Breast epithelium (tissue), 4 donors: Measurements from ENCODE around the gene EGLN1. TPM values are rescaled to one million over a fixed set of nuclear protein-coding genes. Genes with fewer than 3 reads are reported as not detected.

Experiments used
- DNase-seq, 2 donors: peaks; one replicate each; pipeline ENCODE4 v3.0.0-alpha.2; 2019; ENCODE audit warnings: low spot score in 2 of 2
- H3K27ac ChIP-seq, 2 donors: fragments of 200-600 bp; sonication (generic) in 1 of 2; one replicate each; pipeline ENCODE4 v1.5.1; 2016 to 2019; ENCODE audit warnings: mild to moderate bottlenecking in 1 of 2
- H3K27me3 ChIP-seq, 2 donors: fragments of 200-600 bp; sonication (generic) in 1 of 2; one replicate each; pipeline versions ENCODE4 v1.5.1 to v1.6.0; 2017 to 2019; ENCODE audit warnings: control low read depth in 1 of 2, mild to moderate bottlenecking in 1 of 2
- H3K36me3 ChIP-seq: fragments of 200-600 bp; one replicate; pipeline ENCODE4 v1.5.1; 2019
- H3K4me1 ChIP-seq, 2 donors: fragments of 200-600 bp; sonication (generic); one replicate each; pipeline ENCODE4 v1.5.1; 2016 to 2019; ENCODE audit warnings: control low read depth in 1 of 2
- H3K4me3 ChIP-seq, 3 donors: fragments of 200-600 bp; sonication (generic); 1 replicate in 2 of 3; 2 replicates in 1 of 3; pipeline ENCODE4 v1.5.1; 2016 to 2019; ENCODE audit warnings: mild to moderate bottlenecking in 3 of 3, moderate library complexity in 2 of 3
- H3K9me3 ChIP-seq, 2 donors: fragments of 200-600 bp; sonication (generic) in 1 of 2; one replicate each; pipeline ENCODE4 v1.5.1; 2016 to 2019; ENCODE audit warnings: control low read depth in 1 of 2
- CTCF ChIP-seq, 3 donors: fragments of 450-650 bp; IDR thresholded peaks; one replicate each; pipeline ENCODE4 v1.5.1; 2016 to 2017; ENCODE audit warnings: antibody characterized with exemption in 3 of 3, mild to moderate bottlenecking in 3 of 3, moderate library complexity in 3 of 3
- POLR2A ChIP-seq: fragments of 450-650 bp; IDR thresholded peaks from one replicate; pipeline ENCODE4 v1.6.1; 2016; ENCODE audit warnings: antibody characterized with exemption, mild to moderate bottlenecking, moderate library complexity
- POLR2AphosphoS5 ChIP-seq, 3 donors: sonication (generic); formaldehyde crosslinking; IDR thresholded peaks; one replicate each; pipeline ENCODE4 v1.6.1; 2017; ENCODE audit warnings: antibody characterized with exemption in 3 of 3
- intact Hi-C: fragments of 100-400 bp; cut with DNase I; formaldehyde crosslinking; loops from one replicate; pipeline ENCODE4 v1.15.1; 2023; ENCODE audit warnings: low total_unique reads
- total RNA-seq, 3 donors: library from RNA; depleted of rRNA; stranded (reverse); fragments of >200 nt; gene quantifications; one replicate each; pipeline ENCODE4 v1.1.0, GENCODE V29; 2016

The EGLN1 gene
- total RNA-seq, 3 donors from 2014 or later: 33.8 to 45.6 (median 38.1) TPM

GRCh38 chr1:231334952-231335351 is 87.1 kb downstream of the EGLN1 start:
- TF ChIP-seq POLR2A (no peak), CTCF (IDR thresholded peaks at IDR 0.05) (no peak), POLR2AphosphoS5 (IDR thresholded peaks at IDR 0.05) (no peak)
- Histone ChIP-seq H3K4me1 (peaks cover 0 to 21% of the 10 kb centered on the region in 2 donors), H3K36me3 (no peaks in the 10 kb centered on the region), H3K9me3 (no peaks in the 10 kb centered on the region), H3K27ac (no peak overlapping the region), H3K27me3 (no peaks in the 10 kb centered on the region), H3K4me3 (peak overlapping the region; percentile 6 to 88 (median 77))
- DNase-seq: no peak
- intact Hi-C loops: no loop called here

- TF ChIP-seq POLR2AphosphoS5 (IDR thresholded peaks at IDR 0.05) (no peak), CTCF (IDR thresholded peaks at IDR 0.05) (no peak), POLR2A (no peak)
- peaks cover 0 to 21% of the 10 kb centered on the region in 2 donors for H3K4me1 ChIP-seq
- H3K27ac ChIP-seq: no peak overlapping the region
- H3K27me3 ChIP-seq: no peaks in the 10 kb centered on the region
- no peaks in the 10 kb centered on the region for H3K9me3 ChIP-seq
- DNase-seq: no peak
- intact Hi-C loops: no loop called here
- H3K36me3 ChIP-seq: no peaks in the 10 kb centered on the region
- peak overlapping the region; percentile 6 to 88 (median 77) for H3K4me3 ChIP-seq
Observed at GRCh38 chr1:231334079-231334666, 87.9 kb downstream of the EGLN1 start.

- H3K9me3 ChIP-seq: no peaks in the 10 kb centered on the region
- H3K4me1 ChIP-seq: peaks cover 0 to 21% of the 10 kb centered on the region in 2 donors
- peak overlapping the region in 1 of 3 donors; percentile 88 for H3K4me3 ChIP-seq
- no peaks in the 10 kb centered on the region for H3K36me3 ChIP-seq
- H3K27ac ChIP-seq: no peak overlapping the region
- DNase-seq: no peak
- intact Hi-C loops: no loop called here
- TF ChIP-seq CTCF (IDR thresholded peaks at IDR 0.05): no peak
- H3K27me3 ChIP-seq: no peaks in the 10 kb centered on the region
Observed at GRCh38 chr1:231332761-231333160, 89.3 kb downstream of the EGLN1 start.

- Histone ChIP-seq H3K4me1 (peaks cover 0 to 7% of the 10 kb centered on the region in 2 donors), H3K9me3 (no peaks in the 10 kb centered on the region)
- TF ChIP-seq POLR2AphosphoS5 (IDR thresholded peaks at IDR 0.05) (no peak), CTCF (IDR thresholded peaks at IDR 0.05) (no peak), POLR2A (no peak)
Observed at GRCh38 chr1:231329483-231329882, 92.6 kb downstream of the EGLN1 start.

GRCh38 chr1:231327617-231328016 is 94.5 kb downstream of the EGLN1 start:
- no peak overlapping the region for H3K27ac ChIP-seq
- intact Hi-C loops: no loop called here
- no peaks in the 10 kb centered on the region for H3K9me3 ChIP-seq
- H3K4me3 ChIP-seq: no peak overlapping the region
- H3K36me3 ChIP-seq: no peaks in the 10 kb centered on the region
- H3K4me1 ChIP-seq: no peaks in the 10 kb centered on the region
- no peaks in the 10 kb centered on the region for H3K27me3 ChIP-seq
- TF ChIP-seq POLR2A (no peak), CTCF (IDR thresholded peaks at IDR 0.05) (no peak), POLR2AphosphoS5 (IDR thresholded peaks at IDR 0.05) (no peak)
- no peak for DNase-seq

More at GRCh38 chr1:231329483-231329882, 92.6 kb downstream of the EGLN1 start:
- intact Hi-C loops: no loop called here
- no peak overlapping the region for H3K27ac ChIP-seq
- H3K27me3 ChIP-seq: no peaks in the 10 kb centered on the region
- H3K36me3 ChIP-seq: no peaks in the 10 kb centered on the region
- no peak for DNase-seq
- no peak overlapping the region for H3K4me3 ChIP-seq
